ENCODE data around the gene NWD2.

The NWD2 gene

GRCh38 chr4:37465296-37465695 is 220.8 kb downstream of the NWD2 start:
- Histone ChIP-seq H3K4me2 (ENCODE audit: low read depth, low read length) (no peak overlapping the region), H3K27ac (ENCODE audit: low read length) (no peak overlapping the region), H3K4me3 (ENCODE audit: low read length) (no peak overlapping the region), H3K36me3 (replicated peaks; ENCODE audit: insufficient read depth, low read length) (no peaks in the 10 kb centered on the region), H3K9ac (ENCODE audit: low read length) (no peak overlapping the region), H4K20me1 (ENCODE audit: insufficient read depth, low read length) (no peaks in the 10 kb centered on the region), H3K79me2 (ENCODE audit: low read length) (no peaks in the 10 kb centered on the region), H3F3A (ENCODE audit: insufficient read depth, low read length) (no peaks in the 10 kb centered on the region), H3K9me2 (replicated peaks; ENCODE audit: insufficient read depth, low read length) (no peaks in the 10 kb centered on the region), H3K27me3 (replicated peaks; ENCODE audit: insufficient read depth, low read length) (no peaks in the 10 kb centered on the region), H3K9me3 (replicated peaks; ENCODE audit: insufficient read depth, low read length) (no peaks in the 10 kb centered on the region), H2AFZ (ENCODE audit: low read length) (no peak overlapping the region), H3K4me1 (ENCODE audit: low read length) (no peaks in the 10 kb centered on the region)
- TF ChIP-seq EZH2phosphoT487 (IDR thresholded peaks at IDR 0.05; ENCODE audit: low read length) = no peak
- no peak for TF ChIP-seq CTCF (IDR thresholded peaks at IDR 0.05; ENCODE audit: low read length)
- no peak for TF ChIP-seq EZH2 (optimal IDR thresholded peaks at IDR 0.05; ENCODE audit: low read depth, low read length)
- no peak for DNase-seq

GRCh38 chr4:37465845-37466244 is 221.3 kb downstream of the NWD2 start:
- Histone ChIP-seq H3K36me3 (replicated peaks; ENCODE audit: insufficient read depth, low read length) (no peaks in the 10 kb centered on the region), H3K79me2 (ENCODE audit: low read length) (no peaks in the 10 kb centered on the region), H2AFZ (ENCODE audit: low read length) (no peak overlapping the region), H3K9me2 (replicated peaks; ENCODE audit: insufficient read depth, low read length) (no peaks in the 10 kb centered on the region), H3K9me3 (replicated peaks; ENCODE audit: insufficient read depth, low read length) (no peaks in the 10 kb centered on the region), H3K9ac (ENCODE audit: low read length) (no peak overlapping the region), H4K20me1 (ENCODE audit: insufficient read depth, low read length) (no peaks in the 10 kb centered on the region), H3K4me1 (ENCODE audit: low read length) (no peaks in the 10 kb centered on the region), H3F3A (ENCODE audit: insufficient read depth, low read length) (no peaks in the 10 kb centered on the region), H3K27ac (ENCODE audit: low read length) (no peak overlapping the region), H3K27me3 (replicated peaks; ENCODE audit: insufficient read depth, low read length) (no peaks in the 10 kb centered on the region), H3K4me3 (ENCODE audit: low read length) (no peak overlapping the region), H3K4me2 (ENCODE audit: low read depth, low read length) (no peak overlapping the region)
- DNase-seq = no peak
- TF ChIP-seq EZH2phosphoT487 (IDR thresholded peaks at IDR 0.05; ENCODE audit: low read length) = no peak
- TF ChIP-seq CTCF (IDR thresholded peaks at IDR 0.05; ENCODE audit: low read length) = no peak
- no peak for TF ChIP-seq EZH2 (optimal IDR thresholded peaks at IDR 0.05; ENCODE audit: low read depth, low read length)

DNA sequence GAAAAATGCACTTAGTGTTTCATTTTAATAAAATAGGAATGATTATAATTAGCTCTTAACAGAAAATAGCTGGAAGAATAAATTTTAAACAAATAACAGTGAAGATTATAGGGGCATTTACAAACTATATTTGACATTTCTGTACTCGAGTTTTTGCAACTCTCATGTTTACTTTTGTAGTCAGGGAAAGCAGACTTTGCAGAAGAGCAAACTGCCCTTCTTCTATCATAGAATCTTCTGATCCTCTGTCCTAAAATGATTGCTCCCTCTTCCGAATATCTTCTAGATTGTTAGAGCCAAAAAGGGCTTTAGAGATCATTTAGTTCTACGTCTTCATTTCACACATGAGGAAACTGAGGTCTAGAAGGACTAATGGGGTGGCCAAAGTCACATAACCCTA is 222.7 kb downstream of the NWD2 start:
- TF ChIP-seq EZH2phosphoT487 (IDR thresholded peaks at IDR 0.05; ENCODE audit: low read length) = no peak
- TF ChIP-seq CTCF (IDR thresholded peaks at IDR 0.05; ENCODE audit: low read length) = no peak
- no peak for TF ChIP-seq EZH2 (optimal IDR thresholded peaks at IDR 0.05; ENCODE audit: low read depth, low read length)
- no peak overlapping the region for H3K4me3 ChIP-seq (ENCODE audit: low read length)
- no peak overlapping the region for H3K27ac ChIP-seq (ENCODE audit: low read length)
- no peaks in the 10 kb centered on the region for H3K36me3 ChIP-seq (replicated peaks; ENCODE audit: insufficient read depth, low read length)
- no peak overlapping the region for H3K4me2 ChIP-seq (ENCODE audit: low read depth, low read length)
- no peak overlapping the region for H3K9ac ChIP-seq (ENCODE audit: low read length)
- no peak overlapping the region for H2AFZ ChIP-seq (ENCODE audit: low read length)
- H3K79me2 ChIP-seq (ENCODE audit: low read length) = no peaks in the 10 kb centered on the region
- H3K27me3 ChIP-seq (replicated peaks; ENCODE audit: insufficient read depth, low read length) = no peaks in the 10 kb centered on the region
- no peak for DNase-seq
- no peaks in the 10 kb centered on the region for H3K9me2 ChIP-seq (replicated peaks; ENCODE audit: insufficient read depth, low read length)
- H4K20me1 ChIP-seq (ENCODE audit: insufficient read depth, low read length) = no peaks in the 10 kb centered on the region
- H3K4me1 ChIP-seq (ENCODE audit: low read length) = no peaks in the 10 kb centered on the region
- H3F3A ChIP-seq (ENCODE audit: insufficient read depth, low read length) = no peaks in the 10 kb centered on the region
- H3K9me3 ChIP-seq (replicated peaks; ENCODE audit: insufficient read depth, low read length) = no peaks in the 10 kb centered on the region
